HG02642 (cell line): ENCODE measurements around the gene TCF7L2.

Source experiments
- ATAC-seq: cut with Tn5 transposase; IDR thresholded peaks from one replicate; pipeline ENCODE4 v1.9.1; 2021; ENCODE audit warnings: mild to moderate bottlenecking; ENCODE audit not compliant: unreplicated experiment, poor library complexity

TCF7L2 gene

DNA sequence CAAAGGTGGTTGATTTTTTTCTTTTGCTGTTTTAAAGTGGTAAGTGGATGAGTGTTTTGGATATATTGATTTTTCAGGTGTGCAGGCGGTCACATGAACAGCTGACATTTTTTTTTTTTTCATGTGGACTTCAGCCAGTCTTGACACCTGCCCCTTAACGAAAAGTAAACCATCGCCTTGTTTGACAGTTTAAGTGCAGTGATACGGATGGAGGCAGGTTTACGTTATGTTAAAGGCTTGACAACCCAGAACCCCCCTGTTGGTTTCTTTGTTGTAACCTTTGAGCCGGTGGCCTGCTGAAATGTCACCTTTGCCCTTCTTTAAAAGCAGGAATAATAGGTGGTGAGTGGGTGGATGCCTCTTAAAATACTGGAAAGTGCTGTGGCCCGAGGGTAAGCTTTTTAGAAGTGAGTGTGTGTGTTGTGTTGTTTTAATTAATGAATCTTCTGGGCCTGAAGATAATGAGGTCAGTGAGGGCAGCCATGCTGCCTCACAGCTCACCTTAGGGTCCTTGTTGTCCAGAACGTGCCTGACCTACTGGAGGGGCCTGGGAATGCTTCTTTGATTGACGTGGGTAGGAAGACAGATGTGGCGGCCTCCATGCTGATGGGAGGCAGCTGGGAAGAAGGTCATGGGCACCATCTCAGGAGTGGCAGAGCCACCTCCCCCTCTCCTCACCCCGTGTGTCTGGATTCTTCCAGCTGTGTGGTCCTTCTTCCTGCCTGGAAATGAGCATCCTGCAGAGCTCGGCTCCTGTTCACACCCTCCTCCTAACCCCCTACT, 69.8 kb downstream of the TCF7L2 start:
- no peak for ATAC-seq

DNA sequence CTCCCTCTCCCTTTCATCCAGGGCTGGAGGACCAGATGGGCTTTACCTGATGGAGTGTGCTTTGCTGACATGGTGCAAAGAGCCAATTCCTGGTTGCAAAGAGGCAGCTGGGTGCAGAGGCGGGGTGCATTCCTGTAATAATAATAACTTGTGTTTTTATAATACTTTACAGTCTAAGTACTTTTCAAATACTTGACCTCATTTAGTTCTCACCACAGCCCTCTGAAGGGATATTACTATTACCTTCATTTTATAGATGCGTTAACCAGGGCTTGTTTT, 70.4 kb downstream of the TCF7L2 start:
- no peak for ATAC-seq

DNA sequence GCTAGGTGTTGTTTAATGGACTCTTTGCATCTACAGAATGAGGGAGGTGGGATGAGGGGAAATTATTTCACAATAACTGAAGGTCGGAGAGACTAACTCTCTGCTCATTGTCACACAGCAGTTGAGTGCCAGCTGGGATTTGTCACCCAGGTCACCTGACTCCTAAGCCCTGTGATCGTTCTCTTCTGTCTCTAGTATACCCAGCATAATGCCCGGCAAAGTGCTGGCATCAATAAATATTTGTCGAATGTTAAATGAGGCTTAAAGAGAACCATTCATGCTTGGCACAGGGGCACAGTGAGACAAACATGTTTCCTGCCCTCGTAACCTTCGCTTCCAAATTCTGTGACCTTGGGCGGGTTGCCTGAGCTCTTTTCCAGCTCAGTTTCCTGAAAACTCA, 70.8 kb downstream of the TCF7L2 start:
- no peak for ATAC-seq

DNA sequence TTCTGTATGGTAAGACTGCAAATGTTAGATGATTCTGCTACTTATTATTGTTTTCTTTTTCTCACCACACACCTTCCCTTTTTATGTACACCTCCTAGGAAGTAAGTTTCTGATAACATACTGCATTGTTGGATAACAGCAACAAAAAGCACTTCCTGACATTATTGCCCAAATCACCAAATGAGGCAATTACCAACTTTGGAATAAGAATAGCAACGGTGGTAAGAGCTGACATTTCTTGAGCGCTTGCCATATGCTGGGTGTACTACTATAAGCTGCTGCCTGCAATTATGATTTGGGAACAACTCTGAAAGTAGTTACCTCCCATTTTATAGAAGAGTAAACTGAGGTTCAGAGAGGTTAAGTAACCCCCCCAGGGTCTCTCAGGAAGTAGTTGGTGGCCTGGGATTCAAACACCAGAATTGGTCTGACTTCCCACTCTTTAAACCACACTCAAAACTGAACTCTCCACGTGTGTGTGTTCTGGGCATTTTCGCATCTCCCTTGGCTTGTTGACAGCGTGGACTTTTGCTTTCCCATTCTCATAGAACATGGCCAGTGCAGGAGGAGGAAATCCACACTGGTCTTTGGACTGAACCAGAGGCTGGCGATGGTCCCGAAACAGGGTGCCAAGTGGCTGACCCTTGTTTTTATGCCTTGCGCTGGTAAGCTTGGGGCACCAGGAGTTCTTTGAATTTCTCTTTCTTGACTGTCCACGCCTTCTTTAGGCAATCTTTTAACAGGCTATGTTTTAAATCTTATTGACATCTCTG, 71.4 kb downstream of the TCF7L2 start:
- no peak for ATAC-seq

DNA sequence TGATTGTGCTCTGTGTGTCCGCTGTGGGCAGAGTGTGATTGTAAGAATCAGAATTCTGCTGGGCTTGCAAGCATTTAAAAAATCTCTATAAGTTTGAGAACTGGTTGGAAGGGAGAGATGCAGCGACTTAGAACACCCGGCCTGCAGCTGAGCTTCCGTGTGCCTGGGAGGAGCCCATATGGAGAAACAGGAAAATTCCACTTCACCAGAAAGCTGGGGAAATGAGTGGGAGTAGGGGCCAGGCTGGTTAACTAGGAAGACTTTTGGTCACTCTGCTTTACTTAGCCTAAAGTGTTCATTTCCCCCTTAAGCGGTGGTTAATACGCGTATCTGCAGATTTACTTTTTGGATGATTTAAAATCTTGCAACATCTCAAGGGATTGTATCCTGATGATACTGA, 72.2 kb downstream of the TCF7L2 start:
- no peak for ATAC-seq

DNA sequence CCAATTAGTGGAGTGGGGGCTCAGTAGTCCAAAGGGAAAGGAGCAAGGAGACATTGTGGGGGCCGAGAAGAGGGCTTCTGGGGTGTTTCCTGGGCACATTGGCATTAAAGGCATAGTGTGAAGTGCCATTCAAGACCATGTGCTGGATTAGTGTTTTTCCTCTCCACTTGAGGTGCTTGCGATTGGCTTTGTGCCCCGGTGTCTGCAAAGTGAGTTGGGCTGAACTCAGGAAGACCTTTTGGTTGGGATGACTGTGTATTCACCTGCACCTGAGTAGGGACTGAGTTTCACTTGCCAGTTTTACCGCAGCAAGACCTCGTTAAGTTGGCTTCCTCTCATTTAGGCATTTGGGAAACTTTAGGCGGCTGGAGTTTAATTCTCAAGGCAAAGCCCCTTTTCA, 73.0 kb downstream of the TCF7L2 start:
- ATAC-seq: no peak

DNA sequence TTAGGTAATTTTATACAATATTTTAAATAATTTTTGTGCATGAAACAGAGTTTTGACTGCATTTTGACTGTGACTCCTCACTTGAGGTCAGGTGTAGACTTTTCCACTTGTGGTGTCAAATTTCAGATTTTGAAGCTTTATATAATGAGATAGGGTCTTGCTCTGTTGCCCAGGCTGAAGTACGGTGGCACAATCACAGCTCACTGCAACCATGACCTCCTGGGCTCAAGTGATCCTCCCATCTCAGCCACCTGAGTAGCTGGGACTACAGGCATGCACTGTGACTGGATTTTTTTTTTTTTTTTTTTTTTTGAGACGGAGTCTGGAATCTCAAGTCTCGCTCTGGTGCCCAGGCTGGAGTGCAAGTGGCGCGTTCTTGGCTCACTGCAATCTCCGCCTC, 74.9 kb downstream of the TCF7L2 start:
- ATAC-seq: no peak

DNA sequence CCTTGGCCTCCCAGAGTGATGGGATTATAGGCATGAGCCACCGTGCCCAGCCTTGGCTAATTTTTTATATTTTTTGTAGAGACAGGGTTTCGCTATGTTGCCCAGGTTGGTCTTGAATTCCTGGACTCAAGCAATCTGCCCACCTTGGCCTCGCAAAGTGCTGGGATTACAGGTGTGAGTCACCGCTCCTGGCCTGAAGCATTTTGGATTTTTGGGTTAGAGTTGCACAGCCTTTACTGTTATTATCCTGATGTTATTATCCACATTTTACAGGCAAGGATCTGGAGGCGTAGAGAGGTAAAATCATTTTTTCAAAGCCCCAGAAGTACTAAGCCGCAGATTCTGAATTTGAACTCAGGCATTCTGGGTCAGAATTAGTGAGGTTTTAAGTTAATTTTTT, 75.4 kb downstream of the TCF7L2 start:
- ATAC-seq: no peak

DNA sequence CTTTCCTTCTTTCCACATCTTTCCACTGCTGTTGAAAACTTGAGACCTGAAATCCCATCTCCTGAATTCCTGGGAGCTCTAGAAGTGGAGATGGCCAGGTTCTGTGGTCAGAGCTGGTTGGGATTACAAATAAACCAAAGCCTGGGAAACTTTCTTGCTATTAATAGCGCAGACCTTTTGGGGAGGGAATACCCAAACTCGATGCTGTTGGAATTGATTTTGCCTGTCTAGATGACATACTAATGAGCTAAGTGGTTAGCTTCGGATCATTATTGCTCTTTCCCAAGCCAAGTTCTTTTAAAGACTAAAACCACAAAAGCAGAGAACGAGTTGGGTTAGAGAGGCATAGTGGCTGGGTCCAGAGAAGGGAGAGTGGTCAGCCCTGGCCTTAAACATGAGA, 76.6 kb downstream of the TCF7L2 start:
- ATAC-seq: no peak

DNA sequence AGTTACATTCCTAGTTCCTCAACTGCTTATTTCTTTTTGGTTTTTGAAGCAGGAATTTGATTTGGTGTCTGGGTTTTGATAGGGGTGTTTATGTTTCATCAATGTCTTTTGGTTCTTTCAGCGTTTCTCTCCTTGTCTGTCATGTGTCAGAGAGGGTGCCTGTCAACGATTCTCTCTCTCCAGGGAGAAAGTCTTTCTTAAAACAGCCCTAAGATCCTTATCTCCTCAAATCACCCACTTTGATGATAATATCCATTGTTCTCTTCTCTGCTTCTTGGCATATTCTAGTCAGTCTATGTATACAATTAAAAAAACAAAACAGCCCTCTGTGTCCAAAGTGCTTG, 77.2 kb downstream of the TCF7L2 start:
- ATAC-seq: no peak

DNA sequence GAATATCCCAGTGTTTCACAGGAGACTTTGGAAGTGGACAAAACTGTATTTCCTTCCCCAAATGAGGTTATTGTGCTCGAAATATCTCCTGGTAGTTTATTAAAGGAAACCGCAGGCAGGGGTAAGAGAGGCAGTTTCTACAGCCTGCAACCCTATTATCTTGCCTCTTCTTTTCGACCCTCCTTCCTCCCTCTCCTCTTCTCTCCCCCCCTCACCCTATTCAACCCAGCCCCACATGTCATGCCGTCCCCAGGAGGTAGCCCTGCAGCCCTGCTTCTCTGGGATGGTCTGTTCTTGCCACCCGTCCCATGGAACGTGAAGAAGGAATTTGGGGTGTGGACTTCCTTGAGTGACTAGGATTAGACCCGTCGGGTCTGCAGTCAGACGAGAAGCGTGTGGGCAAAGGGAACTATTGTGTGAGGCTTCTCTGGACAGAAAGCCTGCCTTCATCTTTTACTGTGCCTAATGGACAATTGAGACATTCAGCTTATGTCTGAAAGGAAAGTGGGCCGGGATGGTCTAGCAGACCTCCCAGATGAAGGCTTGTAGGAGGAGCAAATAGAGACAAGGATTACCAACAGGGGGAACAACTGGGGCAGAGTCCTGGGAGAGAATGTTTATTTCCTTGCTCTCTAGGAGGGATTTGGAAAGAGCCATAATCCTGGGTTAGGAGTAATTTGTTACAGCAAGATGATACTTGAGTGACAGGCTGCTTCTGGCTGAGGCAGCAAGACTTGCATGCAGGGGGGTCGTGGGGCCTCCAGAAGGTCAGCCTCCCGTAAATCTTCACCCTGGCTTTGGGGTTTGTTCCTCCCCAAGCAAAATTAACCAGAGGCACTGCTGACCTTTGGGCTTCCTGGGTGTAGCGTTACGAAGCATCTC, 77.8 kb downstream of the TCF7L2 start:
- ATAC-seq: no peak

DNA sequence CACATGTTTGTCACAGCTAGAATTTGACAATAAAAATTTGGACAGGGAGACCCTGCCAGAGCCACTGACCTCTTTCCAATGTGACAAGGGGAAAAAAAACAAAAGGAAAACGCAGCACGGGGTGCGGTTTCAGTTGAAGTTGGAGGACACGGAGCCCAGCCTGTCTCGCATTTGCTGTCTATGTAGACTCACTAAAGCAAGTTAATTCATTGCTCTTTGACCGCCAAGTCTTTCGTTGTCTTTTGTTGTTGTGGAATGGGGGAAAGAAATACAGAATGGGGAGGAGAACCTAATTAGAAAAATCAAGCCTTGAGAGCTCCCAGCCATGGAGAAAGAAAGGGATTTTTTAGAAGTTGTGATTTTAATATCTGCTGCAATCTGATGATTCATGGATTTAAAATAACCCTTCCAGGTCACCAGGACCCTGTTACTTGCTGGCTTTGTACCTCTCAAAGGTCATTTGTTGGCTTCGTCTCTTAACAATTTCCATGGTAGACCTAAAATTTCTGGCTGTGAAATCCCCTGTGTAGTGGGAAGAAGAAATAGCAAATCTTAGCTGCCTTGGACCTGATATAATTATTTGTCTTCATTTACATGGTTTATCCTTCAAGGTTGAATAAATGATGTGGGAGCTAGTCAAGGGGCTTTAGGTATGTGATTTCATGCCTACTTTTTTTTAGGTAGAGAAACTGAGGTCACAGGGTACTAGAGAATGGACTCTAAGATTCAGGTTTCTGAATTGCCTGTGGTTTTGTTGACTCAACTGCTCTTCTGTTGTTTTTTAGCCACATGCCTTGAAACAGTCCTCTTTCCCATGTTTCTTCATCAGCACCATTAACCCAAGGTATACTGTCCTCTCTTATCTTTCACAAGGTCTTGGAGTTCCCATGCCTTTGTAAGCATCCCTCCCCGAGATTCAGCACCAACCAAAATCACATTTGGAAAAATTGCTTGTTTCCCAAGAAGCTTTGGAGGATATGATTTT, 78.7 kb downstream of the TCF7L2 start:
- no peak for ATAC-seq

DNA sequence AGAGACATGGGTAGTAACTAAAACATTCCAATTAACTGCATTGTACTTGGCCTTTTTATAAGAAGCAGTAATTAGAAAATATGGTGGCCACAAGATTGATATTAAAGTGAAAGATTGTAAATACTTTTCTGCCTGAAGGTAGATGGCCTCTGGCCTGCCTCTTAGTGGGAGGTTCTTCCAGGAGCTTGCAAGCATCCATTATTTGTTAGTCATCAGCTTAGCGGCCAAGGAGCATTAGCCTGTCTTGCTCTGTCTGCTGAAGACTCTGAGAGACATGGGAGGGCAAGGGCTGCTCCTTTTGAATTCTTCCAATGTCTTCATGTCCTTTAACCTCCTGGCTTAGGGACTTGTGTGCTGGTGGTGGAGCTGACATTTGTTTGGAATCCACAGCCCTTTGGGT, 80.4 kb downstream of the TCF7L2 start:
- ATAC-seq: no peak

DNA sequence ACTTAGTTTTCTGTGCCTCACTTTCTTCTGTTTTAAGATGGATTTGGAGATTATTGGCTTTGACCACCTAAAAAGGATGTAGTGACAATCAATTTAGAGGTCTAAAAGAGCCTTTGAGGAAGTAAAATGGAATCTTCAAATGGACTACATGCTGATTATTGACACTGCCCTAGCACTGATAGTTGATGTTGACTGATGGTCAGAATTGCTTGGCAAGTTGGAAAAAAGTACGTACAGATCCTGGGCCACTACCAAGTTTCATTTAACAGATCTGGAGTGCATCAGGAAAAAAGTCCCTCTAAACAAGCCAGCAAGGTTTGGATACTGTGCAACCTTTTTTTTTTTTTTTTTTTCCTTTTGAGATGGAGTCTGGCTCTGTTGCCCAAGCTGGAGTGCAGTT, 81.1 kb downstream of the TCF7L2 start:
- no peak for ATAC-seq

DNA sequence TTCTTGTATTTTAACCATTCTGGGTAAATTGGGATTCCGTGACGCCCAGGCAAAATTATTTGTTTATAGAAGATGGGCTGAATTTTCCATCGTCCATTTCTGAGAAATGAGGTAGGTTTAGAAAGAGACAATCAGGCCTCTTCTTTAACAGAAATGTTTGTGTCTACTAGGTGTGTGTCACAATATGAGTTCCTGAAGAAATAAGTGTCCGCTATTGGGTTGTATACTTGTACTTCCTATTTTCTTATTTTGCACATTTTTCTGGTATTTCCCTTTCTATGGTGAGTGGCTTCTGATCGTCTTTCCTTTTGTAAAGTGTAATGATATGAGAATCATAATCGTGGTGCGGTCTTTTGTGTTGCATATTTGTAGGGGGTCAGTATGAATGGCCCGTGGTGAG, 83.9 kb downstream of the TCF7L2 start:
- ATAC-seq: no peak

DNA sequence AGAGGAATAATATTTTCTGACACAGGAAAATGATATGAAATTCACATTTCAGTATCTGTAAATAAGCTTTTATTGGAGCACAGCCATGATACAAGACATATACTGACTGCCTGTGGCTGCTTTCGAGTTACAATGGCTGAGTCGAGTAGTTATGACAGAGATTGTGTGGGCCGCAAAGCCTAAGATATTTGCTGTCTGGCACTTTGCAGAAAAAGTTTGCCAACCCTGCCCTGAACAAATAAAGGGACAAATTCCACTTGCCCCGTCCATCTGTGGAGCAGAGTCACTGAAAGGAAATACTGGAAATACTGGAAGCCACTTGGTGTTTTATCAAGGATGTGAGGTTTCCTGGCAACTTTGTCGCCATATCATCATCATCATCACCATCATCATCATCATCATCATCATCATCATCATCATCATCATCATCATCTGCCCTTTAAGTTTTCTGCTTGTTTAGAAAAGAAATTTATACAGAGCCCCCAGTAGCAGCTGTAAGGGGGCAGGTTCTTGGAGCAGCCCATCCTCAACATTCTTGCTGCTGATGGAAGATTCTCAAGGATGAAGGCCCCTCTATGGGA, 85.8 kb downstream of the TCF7L2 start:
- ATAC-seq: no peak

DNA sequence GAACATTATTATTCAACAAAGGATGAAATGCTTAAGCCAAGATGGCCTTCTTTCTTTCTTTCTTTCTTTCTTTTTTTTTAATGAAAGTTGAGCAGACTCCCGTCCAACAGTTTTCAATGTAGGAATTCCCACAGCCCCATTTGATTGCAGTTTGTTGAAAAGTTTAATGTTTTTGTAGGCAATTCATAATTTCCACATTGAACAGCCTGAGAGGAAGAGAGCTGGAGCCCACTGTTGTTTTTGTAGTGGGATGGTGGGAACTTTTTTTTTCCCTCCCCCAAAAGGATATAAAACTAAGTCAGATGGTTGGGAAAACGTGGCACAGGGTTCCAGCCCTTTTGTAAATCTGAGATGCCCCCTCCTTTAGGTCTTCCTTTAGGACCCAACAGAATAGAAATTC, 86.6 kb downstream of the TCF7L2 start:
- no peak for ATAC-seq

DNA sequence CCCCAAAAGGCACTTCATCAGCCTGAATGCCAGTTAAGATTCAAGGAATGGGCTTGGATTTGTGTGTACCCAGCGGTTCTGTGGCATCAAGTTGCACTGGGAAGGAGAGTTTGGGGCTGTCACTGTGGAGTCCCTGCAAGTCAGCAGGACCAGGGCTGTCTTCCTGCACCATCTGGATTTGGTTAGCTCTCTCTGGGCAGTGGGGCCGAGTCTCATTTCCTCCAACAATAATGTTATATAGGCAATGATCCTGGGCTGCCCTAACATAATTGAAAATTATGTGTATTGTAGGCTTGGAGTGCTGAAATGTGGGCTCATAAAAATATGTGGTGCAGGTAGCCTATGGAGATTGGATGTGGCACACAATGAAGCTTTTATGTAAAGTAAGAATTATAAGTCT, 87.2 kb downstream of the TCF7L2 start:
- no peak for ATAC-seq

DNA sequence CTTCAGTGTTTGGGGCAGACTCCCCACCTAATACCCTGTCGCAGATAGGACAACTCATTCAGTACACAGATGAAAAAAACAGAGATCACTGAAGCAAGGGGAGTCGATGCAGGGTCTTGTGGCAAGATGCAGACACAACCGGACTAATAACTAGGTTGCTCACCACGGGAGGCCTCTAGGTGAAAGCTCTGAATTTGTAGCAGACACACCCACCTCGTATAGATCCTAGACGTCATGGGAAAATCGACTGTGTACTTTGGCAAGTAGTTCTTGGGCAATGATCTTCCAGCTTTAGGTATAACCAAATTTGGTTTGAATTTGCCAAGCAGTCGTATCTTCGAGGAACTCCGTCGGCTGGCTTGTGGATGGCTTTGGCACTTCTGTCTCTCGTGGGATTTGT, 88.1 kb downstream of the TCF7L2 start:
- ATAC-seq: no peak

DNA sequence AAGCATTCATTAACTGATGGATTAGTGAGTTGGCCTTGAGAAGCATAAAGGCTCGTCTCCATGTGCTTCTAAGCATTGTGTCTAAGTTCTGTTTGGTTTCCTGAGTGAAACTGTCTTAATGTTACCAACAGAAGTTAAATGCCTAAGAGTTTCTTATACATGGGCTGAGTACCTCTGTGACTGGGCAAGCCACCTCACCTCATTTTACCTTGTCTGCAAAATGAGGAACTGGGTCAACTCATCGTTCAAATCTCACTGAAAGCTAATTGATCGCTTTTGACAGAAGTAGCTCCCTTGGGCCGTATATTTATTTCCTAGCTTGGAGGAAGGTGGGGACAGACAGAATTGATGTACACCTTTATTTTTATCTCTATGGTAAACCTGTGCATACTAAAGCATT, 88.9 kb downstream of the TCF7L2 start:
- ATAC-seq: no peak
